Measurements from ENCODE around the gene EXOSC3. TPM values are rescaled to one million over a fixed set of nuclear protein-coding genes. Genes with fewer than 3 reads are reported as not detected.
"Not testable (repeated sequence)": the region's sequence is repeated elsewhere in the genome, so short reads cannot be mapped to it uniquely, and the experiment has no call there.

Gene EXOSC3
- total and polyA plus RNA-seq, 2 donors (not counting 3 experiments of a cell fraction or from before 2014, with no cell fraction given), result 25.0 to 38.0 TPM

GRCh38 chr9:37827483-37828165, 42.8 kb upstream of the EXOSC3 start:
- Histone ChIP-seq H4K20me1 (replicated peaks; ENCODE audit: control insufficient read depth, extremely low read depth, insufficient read depth, low read length) (no peaks in the 10 kb centered on the region), H3K27me3 (ENCODE audit: control insufficient read depth in 2 of 2, insufficient read depth in 2 of 2, low read length in 2 of 2) (no peaks in the 10 kb centered on the region), H2AFZ (ENCODE audit: low read depth, low read length) (no peak overlapping the region), H3K4me3 (replicated peaks in 1 of 3; ENCODE audit: insufficient read depth in 1 of 3, low read depth in 1 of 3, low read length in 3 of 3) (no peak overlapping the region), H3K27ac (ENCODE audit: insufficient read depth, low read depth, low read length) (no peak overlapping the region), H3K4me2 (ENCODE audit: insufficient read depth, low read length) (no peak overlapping the region), H3K79me2 (ENCODE audit: control insufficient read depth, insufficient read depth, low read length) (no peaks in the 10 kb centered on the region), H3K9me3 (replicated peaks; ENCODE audit: control insufficient read depth, insufficient read depth, low read length) (no peaks in the 10 kb centered on the region), H3K9ac (replicated peaks; ENCODE audit: extremely low read depth, insufficient read depth, low read length) (no peak overlapping the region), H3K4me1 (ENCODE audit: control insufficient read depth, extremely low read depth, insufficient read depth, low read length) (no peaks in the 10 kb centered on the region), H3K36me3 (ENCODE audit: control insufficient read depth in 2 of 2, extremely low read depth in 1 of 2, insufficient read depth in 2 of 2, low read length in 2 of 2) (peaks cover 2 to 3% of the 10 kb centered on the region in 2 experiments), H3K9me1 (replicated peaks; ENCODE audit: control insufficient read depth, extremely low read depth, insufficient read depth, low read length) (no peaks in the 10 kb centered on the region)
- DNase-seq (ENCODE audit: low read depth, low spot score) (no peak), FAIRE-seq (no peak)
- TF ChIP-seq POLR2AphosphoS5 (IDR thresholded peaks at IDR 0.05; ENCODE audit: insufficient read depth, low read depth, low read length) (no peak), FOS (IDR thresholded peaks at IDR 0.05; ENCODE audit: borderline replicate concordance, insufficient read depth, low read length) (no peak), GATA2 (IDR thresholded peaks at IDR 0.05; ENCODE audit: insufficient read depth, insufficient read length, low read depth, low read length) (no peak), MAX (IDR thresholded peaks at IDR 0.05; ENCODE audit: insufficient read depth, insufficient read length) (no peak), EZH2 (IDR thresholded peaks at IDR 0.05; ENCODE audit: borderline replicate concordance, low read depth, low read length, severe bottlenecking) (no peak), CTCF (IDR thresholded peaks at IDR 0.05; ENCODE audit: extremely low read depth in 1 of 2, insufficient read depth in 1 of 2, low read depth in 1 of 2, low read length in 2 of 2) (no peak), MYC (IDR thresholded peaks at IDR 0.05; ENCODE audit: low read depth, low read length) (no peak), JUN (IDR thresholded peaks at IDR 0.05; ENCODE audit: borderline replicate concordance, insufficient read depth, insufficient read length, low read depth) (no peak), POLR2A (IDR thresholded peaks at IDR 0.05; ENCODE audit: low read depth, low read length) (no peak)
- ChIA-PET CTCF (no interaction called here), POLR2A (no interaction called here)
- BruUV-seq (replicated peaks), result no TSS peak
- dilution Hi-C loops (cut with MboI; ENCODE audit: extremely low pct_ligation_motif_present, low sequenced_read_pairs) (no loop called here), intact Hi-C loops (cut with micrococcal nuclease) (no loop called here)

GRCh38 chr9:37825174-37825573, 40.3 kb upstream of the EXOSC3 start:
- H3K9ac ChIP-seq (replicated peaks; ENCODE audit: extremely low read depth, insufficient read depth, low read length); intact Hi-C loops (cut with micrococcal nuclease); BruUV-seq (replicated peaks); H3K9me1 ChIP-seq (replicated peaks; ENCODE audit: control insufficient read depth, extremely low read depth, insufficient read depth, low read length); DNase-seq (ENCODE audit: low read depth, low spot score); H4K20me1 ChIP-seq (replicated peaks; ENCODE audit: control insufficient read depth, extremely low read depth, insufficient read depth, low read length); H3K4me3 ChIP-seq (replicated peaks in 1 of 3; ENCODE audit: insufficient read depth in 1 of 3, low read depth in 1 of 3, low read length in 3 of 3); H3K79me2 ChIP-seq (ENCODE audit: control insufficient read depth, insufficient read depth, low read length); dilution Hi-C loops (cut with MboI; ENCODE audit: extremely low pct_ligation_motif_present, low sequenced_read_pairs); FAIRE-seq; H3K9me3 ChIP-seq (replicated peaks; ENCODE audit: control insufficient read depth, insufficient read depth, low read length); H3K4me1 ChIP-seq (ENCODE audit: control insufficient read depth, extremely low read depth, insufficient read depth, low read length); H3K27ac ChIP-seq (ENCODE audit: insufficient read depth, low read depth, low read length); POLR2A ChIA-PET; H3K36me3 ChIP-seq (ENCODE audit: control insufficient read depth in 2 of 2, extremely low read depth in 1 of 2, insufficient read depth in 2 of 2, low read length in 2 of 2); CTCF ChIA-PET; H2AFZ ChIP-seq (ENCODE audit: low read depth, low read length); H3K4me2 ChIP-seq (ENCODE audit: insufficient read depth, low read length); H3K27me3 ChIP-seq (ENCODE audit: control insufficient read depth in 2 of 2, insufficient read depth in 2 of 2, low read length in 2 of 2): not testable (repeated sequence)
